22Rv1 (cell line): ENCODE results near the gene TAF4B.

Source experiments
- ZFX ChIP-seq: fragments of 450-650 bp; IDR thresholded peaks from 2 replicates; pipeline ENCODE4 v1.6.1; 2017; ENCODE audit warnings: antibody characterized with exemption, borderline replicate concordance
- TF ChIP-seq, protein P1 (sequence below): fragments of 450-650 bp; IDR thresholded peaks from 2 replicates; pipeline ENCODE4 v1.5.1; 2017; ENCODE audit warnings: mild to moderate bottlenecking

DNA sequence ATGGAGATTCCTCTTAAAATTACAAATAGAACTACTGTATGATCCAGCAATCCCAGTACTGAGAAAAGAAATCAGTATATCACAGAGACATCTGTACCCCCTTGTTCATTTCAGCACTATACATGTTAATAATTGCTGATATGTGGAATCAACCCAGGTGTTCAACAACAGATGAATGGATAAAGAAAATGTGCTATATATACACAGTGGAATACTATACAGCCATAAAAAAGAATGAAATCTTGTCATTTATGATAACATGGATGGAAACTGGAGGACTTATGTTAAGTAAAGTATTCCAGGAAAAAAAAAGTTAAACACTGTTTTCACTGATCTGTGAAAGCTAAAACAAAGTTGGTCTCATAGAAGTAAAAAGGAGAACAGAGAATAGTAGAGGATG, 124.7 kb downstream of the TAF4B start:
- TF ChIP-seq, protein P1, sequence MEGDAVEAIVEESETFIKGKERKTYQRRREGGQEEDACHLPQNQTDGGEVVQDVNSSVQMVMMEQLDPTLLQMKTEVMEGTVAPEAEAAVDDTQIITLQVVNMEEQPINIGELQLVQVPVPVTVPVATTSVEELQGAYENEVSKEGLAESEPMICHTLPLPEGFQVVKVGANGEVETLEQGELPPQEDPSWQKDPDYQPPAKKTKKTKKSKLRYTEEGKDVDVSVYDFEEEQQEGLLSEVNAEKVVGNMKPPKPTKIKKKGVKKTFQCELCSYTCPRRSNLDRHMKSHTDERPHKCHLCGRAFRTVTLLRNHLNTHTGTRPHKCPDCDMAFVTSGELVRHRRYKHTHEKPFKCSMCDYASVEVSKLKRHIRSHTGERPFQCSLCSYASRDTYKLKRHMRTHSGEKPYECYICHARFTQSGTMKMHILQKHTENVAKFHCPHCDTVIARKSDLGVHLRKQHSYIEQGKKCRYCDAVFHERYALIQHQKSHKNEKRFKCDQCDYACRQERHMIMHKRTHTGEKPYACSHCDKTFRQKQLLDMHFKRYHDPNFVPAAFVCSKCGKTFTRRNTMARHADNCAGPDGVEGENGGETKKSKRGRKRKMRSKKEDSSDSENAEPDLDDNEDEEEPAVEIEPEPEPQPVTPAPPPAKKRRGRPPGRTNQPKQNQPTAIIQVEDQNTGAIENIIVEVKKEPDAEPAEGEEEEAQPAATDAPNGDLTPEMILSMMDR: no peak
- TF ChIP-seq ZFX: no peak
